GM12801 (cell line): ENCODE measurements around the gene ACSBG1.

Experiments
- TF ChIP-seq, protein P1 (sequence below): IDR thresholded peaks from one replicate; pipeline ENCODE4 v1.5.1; 2011; ENCODE audit warnings: control low read depth; ENCODE audit not compliant: insufficient read length; ENCODE audit errors: extremely low read depth

Gene ACSBG1

DNA sequence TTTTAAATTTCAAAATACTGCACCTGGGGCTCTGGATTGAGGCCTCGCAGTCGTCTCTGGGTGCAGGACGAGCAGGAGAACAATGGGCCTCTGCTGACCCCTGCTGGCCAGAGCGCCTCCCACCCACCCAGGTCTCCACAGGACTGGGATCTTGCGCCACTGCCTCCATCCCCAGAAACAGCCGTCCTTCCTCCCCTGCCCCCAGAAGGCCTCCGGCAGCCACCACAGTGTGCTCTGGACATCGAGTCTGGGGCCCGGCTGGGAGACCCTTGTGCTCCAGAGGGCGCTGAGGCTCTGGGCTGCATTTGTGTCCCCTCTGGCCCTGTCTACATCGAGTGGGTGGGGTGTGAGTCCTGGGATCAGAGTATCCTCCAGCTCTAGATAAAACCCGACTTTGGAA lies 6.7 kb upstream of the ACSBG1 start:
- TF ChIP-seq, protein P1, sequence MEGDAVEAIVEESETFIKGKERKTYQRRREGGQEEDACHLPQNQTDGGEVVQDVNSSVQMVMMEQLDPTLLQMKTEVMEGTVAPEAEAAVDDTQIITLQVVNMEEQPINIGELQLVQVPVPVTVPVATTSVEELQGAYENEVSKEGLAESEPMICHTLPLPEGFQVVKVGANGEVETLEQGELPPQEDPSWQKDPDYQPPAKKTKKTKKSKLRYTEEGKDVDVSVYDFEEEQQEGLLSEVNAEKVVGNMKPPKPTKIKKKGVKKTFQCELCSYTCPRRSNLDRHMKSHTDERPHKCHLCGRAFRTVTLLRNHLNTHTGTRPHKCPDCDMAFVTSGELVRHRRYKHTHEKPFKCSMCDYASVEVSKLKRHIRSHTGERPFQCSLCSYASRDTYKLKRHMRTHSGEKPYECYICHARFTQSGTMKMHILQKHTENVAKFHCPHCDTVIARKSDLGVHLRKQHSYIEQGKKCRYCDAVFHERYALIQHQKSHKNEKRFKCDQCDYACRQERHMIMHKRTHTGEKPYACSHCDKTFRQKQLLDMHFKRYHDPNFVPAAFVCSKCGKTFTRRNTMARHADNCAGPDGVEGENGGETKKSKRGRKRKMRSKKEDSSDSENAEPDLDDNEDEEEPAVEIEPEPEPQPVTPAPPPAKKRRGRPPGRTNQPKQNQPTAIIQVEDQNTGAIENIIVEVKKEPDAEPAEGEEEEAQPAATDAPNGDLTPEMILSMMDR, result no peak

DNA sequence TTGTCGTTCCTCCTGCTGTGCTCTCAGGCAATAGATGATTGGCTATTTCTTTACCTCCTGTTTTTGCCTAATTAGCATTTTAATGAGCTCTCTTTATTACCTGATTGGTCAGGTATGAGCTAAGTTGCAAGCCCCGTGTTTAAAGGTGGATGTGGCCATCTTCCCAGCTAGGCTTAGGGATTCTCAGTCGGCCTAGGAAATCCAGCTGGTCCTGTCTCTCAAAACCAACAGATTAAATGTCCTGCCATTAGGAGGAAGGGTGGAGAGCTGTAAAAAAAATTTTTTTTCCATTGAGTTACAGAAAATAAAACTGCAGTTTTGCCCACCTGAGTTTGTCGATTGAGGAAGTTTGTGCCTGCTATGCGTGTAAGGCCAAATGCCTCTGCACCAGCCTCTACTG lies 5.4 kb upstream of the ACSBG1 start:
- TF ChIP-seq, protein P1, result no peak

- TF ChIP-seq, protein P1, result no peak
These were observed 2.8 kb upstream of the ACSBG1 start for GRCh38 chr15:78237146-78237545.

DNA sequence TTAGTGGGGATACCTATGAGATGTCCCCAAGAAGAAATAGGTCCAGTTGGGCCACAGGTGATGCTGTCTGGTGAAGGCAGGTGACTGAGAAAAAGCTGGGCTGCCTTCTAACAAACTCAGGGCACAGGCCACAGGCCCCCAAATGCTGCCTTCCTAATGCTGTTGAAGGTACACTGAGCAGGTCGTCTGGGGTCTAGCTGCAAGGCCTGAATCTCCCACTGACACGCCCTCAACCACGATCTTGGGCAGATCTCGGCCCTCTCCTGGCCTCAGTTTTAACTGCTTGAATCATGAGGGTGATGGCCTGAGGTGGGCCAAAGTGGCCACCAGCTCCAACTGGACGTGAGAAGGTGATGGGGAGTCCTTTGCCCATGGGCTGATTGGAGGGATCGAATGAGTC lies 2.1 kb upstream of the ACSBG1 start:
- TF ChIP-seq, protein P1, result no peak

DNA sequence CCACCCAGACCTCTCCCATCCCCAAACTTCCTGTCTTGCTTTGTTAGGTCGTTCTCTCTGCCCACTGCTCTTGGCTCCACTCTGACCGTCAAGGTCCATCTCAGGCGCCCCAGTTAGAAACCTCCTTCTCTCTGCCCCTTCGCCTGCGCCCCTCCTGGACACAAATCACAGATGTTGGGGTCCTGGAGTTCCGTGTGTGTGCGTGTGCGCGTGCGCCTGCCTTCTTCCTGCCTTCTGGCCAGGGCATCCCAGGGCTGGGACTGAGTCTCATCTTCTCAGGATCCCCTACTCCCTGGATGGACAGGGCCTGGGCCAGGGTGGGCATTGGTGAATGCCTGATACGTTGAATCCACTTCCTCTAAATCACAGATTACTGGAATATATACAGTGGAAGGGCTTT lies 869 bp downstream of the ACSBG1 start:
- TF ChIP-seq, protein P1, result no peak

- TF ChIP-seq, protein P1, result no peak
These were observed 1.4 kb downstream of the ACSBG1 start for GRCh38 chr15:78232951-78233350.

DNA sequence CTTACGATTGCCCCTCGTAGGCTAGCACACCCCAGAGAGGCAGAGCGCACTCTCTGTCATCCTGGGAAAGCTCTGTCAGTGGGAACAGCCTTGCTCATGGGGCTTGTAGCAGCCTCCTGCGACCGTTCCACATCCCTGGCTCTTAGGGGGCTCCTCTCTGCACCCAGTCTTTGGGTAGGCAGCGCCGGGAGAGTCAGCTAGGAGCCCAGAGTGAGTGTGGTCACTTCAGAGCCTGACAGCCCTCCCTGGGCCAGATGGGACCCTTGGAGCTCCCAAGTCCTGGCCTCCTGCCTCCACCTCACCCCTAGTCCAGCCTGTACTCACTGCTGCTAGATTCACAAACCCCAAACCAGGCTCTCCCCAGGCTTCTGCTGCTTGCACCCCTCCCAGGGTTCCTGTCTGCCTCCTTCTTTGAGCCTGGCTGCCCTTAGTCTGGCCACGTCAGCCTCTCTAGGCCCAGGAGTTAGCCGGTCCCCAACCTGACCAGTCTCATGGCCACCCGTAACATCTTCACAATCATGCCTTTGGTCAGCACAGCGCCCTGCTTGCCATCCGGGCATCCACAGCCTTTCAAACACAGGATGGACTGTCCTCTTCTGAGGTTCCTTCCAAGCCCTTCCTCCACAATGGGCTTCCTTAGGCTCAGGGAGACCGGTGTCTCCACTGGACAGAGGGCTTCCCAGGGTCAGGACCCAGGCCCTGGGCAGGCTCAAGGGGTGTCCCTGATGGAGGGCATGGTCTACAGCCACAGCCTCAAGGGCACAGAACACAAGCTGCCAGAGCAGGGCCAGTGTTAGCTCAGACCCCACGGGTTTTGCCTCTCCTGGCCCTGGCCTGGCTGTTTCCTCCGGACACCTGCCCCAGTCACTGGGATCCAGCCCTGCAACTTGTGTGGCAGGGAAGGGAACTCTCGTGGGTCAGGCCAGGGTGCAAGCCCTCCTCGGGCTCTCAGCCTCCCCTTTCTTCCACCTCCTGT lies 4.6 kb downstream of the ACSBG1 start:
- TF ChIP-seq, protein P1, result no peak
